GM18507 (cell line): ENCODE measurements around the gene RAI1.
A peak's percentile ranks its signal among the peaks of the same experiment; 100 is the strongest.

Experiments used
- DNase-seq: peaks from one replicate; pipeline ENCODE4 v3.0.0; 2011; ENCODE audit warnings: low read depth; ENCODE audit not compliant: insufficient read length; ENCODE audit errors: extremely low spot score
- FAIRE-seq: peaks from 2 replicates; lab custom pipeline; 2011; peaks lifted over from hg19 to GRCh38; lab: Jason Lieb, UNC

RAI1 gene

GRCh38 chr17:17709815-17710321 is 28.6 kb downstream of the RAI1 start:
- DNase-seq (no peak), FAIRE-seq (no peak)

GRCh38 chr17:17710355-17710727 is 29.1 kb downstream of the RAI1 start:
- FAIRE-seq, result no peak
- DNase-seq, result no peak

DNA sequence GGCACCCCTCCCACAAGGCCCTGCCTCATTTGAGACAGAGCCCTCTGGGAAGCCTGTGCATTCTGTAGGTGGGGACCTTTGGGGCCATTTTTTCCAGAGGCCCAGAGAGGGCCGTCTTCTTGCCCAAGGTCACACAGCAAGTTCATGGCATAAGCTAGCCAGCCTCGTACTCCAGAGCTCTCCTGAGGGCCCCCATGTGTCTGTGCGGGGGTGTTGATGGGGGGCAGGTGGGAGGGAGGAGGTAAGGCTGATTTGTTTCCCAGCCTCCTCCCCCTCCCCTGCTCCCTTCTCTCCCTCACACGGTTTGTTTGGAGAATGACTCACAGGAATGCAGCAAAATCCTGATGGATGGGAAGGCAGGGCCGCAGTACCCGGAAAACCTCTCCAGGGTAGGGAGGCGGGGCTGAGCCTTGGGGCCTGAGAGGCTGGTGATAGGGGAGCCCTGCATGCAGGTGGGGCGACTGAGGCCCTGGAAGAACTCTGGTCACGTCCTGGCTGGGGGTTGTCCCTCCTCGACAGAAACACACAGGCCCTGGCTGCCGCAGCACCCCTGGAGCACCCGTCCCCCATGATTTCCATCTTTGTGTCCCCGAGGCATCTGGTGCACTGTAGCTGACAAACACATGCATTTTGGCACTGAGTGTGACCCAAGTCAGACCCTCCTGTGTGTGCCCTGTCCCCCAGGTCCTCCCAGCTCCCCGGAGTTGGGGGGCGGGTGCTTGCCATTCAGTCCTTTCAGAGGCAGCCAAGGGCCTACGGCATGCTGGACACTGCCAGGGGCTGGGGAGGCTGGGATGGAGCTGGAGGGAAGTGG is 29.7 kb downstream of the RAI1 start:
- no peak for DNase-seq
- no peak for FAIRE-seq

DNA sequence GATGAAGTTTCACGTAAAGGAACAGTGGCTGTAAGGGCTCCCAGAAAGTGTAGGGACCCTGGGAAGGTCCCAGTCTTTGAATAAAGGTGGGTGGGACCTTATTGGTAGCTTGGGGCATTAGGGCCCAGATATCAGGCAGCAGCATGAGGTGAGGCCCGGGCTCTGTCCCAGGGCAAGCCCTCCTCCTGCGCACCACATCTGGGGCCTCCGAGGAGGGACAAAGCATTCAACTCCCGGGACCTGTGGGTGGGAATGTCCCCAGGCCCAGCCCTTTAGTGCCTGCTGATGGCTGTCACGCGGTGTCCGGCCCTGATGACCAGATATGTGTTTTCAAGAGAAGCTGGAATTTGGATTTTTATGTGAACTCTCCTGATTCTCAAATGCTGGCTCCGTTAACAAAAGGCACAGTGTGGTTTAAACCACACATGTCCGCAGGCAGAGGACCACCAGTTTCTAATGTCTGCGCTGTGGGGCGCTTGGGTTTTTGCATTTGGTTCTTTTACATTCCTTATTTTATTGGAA is 30.4 kb downstream of the RAI1 start:
- FAIRE-seq (no peak), DNase-seq (no peak)

GRCh38 chr17:17712268-17712924 is 31.1 kb downstream of the RAI1 start:
- DNase-seq, result no peak
- peak; percentile 97 for FAIRE-seq

DNA sequence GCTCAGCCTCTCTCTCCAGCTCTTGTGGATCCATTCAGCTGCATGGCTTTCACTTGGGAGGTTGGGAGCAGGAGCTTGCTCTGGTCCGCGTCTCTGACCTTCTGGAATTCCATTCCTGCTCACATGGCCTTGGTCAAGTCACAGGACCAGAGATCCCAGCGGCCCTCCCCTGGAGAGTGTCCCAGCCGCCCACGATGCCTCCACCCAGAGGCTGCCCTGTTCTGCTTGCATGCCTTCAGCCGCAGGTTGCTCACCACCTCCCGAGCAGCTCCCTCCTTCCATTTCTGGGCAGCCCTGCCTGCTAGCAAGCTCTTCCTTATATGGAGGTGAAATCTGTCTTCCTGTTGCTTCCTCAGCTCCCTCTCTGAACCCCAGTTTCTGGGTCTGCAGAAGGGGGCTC is 32.6 kb downstream of the RAI1 start:
- FAIRE-seq (peak; percentile 42), DNase-seq (no peak)

DNA sequence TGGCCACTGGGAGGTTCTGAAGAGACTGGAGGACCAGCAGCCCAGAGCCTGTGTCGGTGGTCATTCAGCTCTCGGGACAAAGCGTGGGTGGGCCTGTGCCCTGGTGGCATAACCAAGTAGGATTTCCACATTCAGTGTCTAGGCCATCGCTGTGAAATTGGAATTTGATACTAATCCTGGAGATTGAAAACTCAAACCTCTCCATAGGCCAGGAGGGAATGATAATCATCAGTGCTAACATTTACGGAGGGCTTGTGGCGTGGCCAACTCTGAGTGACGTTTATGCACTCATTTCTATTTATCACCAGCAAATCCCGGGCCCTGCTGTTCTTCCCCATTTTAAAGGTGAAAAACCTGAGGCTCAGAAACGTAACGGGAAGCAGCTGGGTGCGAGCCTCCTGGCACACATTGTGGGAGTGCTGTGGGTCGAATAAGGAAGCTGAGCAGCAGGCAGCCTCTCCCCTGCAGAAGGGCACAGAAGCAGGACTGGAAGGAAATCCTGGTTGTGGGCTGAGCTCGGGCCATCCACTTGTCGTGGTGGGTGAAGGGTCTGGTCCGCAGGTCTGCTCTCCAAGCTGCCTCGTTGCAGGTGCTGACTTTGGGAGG is 33.1 kb downstream of the RAI1 start:
- FAIRE-seq (no peak), DNase-seq (no peak)

DNA sequence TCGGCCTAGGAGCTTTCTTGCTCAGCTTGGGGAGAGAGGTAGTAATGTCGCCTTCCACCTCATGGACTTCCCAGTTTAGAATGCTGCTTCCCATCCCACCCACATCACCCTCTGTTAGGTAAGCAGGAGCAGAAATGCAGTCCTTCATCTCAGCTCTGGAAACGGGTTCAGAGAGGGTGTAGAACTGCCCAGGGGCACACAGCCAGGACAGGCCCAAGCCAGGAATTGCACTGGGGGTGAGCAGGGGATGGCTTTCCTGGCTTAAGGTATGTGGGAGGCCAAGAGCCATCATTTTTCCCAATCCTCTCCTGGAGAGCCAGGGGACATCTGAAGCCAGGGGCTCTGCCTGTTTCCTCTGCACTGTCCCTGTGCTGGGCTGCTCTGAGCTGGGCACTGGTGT is 33.6 kb downstream of the RAI1 start:
- DNase-seq (no peak), FAIRE-seq (no peak)

- no peak for FAIRE-seq
- DNase-seq, result no peak
Measured at GRCh38 chr17:17716837-17717523, 35.7 kb downstream of the RAI1 start.

DNA sequence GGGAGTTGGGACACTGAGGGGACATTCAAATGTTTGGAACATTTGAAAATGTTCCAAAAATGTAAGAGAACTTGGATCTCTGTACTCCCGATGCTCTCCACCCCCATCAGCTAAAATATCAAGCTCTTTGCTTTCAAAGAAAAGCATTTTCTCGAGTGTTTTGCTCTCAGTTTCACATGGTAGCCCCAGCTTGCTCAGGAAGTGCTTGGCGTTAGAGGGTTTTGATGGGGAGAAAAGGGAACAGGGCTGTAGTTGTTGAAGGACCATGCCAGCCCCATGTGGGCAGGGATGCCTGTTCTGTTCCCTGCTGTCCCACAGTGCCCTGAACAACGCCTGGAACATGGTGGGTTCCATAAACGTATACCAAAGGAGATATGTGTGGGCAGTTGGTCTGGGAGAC is 37.0 kb downstream of the RAI1 start:
- FAIRE-seq, result peak; percentile 44
- DNase-seq, result no peak

- DNase-seq (no peak), FAIRE-seq (no peak)
Measured at GRCh38 chr17:17719199-17719940, 38.1 kb downstream of the RAI1 start.

- no peak for DNase-seq
- no peak for FAIRE-seq
Measured at GRCh38 chr17:17719966-17720543, 38.8 kb downstream of the RAI1 start.

DNA sequence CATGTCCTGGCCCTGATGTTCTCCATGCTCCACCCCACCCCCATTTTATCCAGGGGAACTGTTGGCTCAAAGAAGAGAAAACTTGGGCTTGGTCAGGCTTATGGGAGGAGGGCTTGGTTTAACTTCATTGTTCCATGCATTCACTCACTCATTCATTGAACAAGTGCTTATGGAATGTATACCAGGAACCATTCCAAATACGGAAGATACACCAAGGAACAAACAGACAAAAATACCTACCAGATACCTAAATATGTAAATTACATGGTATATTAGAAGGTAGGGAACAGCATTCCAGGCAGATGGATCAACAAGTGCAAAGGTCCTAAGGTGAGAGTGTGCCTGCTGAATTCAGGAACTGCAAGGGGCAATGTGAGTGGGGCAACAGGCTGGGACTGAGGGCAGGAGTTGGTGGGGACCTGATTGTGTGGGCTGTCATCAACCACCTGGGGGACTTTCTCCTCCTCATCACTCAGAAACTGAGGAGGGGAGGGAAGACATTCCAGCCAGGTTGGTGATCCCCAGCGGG is 39.9 kb downstream of the RAI1 start:
- DNase-seq (no peak), FAIRE-seq (no peak)

DNA sequence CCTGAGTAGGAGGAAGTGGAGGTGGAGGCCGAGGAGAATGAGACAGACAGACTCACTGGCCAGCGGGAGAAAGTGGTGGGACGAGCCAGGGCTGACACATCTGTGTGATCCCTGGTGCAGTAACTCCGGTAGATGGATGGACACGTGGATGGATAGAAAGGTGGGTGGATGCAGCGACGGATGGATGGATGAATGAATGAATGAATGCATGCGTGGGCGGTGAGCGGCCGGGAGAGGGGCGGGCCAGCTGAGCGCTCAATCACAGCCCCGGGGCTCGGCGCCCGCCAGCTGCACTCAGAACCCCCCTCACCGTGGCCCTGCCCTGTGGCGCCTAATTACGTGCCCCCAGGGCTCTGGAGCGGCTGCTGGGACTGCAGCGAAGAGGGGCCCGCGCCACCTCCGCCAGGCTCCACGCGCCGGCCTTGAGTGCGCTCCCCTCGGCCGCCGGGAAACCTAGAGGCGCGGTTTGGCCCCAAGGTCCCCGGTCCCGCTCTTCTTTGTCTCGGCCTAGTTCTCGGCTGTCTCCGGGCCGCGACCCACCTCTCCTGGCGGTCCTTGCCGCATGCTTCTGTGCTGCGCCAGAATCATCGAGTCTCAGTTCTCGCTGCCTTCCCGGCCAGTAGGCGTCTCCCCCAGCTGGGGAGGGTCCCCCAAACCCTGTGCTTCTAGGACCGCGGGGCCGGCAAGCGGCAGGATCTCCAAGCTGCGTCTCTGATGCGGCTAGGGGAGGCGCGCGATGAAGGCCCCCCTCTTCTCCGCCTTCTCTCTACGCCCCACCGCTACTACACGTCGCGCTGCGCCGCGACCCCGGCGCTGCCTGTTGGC is 41.0 kb downstream of the RAI1 start:
- FAIRE-seq, result no peak
- DNase-seq, result no peak

- no peak for DNase-seq
- FAIRE-seq, result no peak
Measured at GRCh38 chr17:17722906-17723353, 41.7 kb downstream of the RAI1 start.

GRCh38 chr17:17723354-17724261 is 42.4 kb downstream of the RAI1 start:
- FAIRE-seq (no peak), DNase-seq (no peak)
